Heart left ventricle (tissue), 13 donors: Measurements from ENCODE around the gene CYP19A1.

ENCODE experiments used
- CTCF ChIP-seq, 12 donors: fragments of 200-600 bp; sonication (generic) in 4 of 12; IDR thresholded peaks; one replicate each; pipeline versions ENCODE4 v1.5.0 to v1.8.0; 2018 to 2022; ENCODE audit warnings: antibody characterized with exemption in 12 of 12, mild to moderate bottlenecking in 5 of 12
- POLR2A ChIP-seq, 2 donors: fragments of 450-650 bp; IDR thresholded peaks; one replicate each; pipeline ENCODE4 v1.6.1; 2017; ENCODE audit warnings: antibody characterized with exemption in 2 of 2, mild to moderate bottlenecking in 2 of 2, moderate library complexity in 2 of 2
- donor health status: ischemic (EF 13 %, LVEDD 7.1; RV severe dilation, severe dysfunction).
- donor health status: DM: no; HTN: yes; CAD: no.
- donor health status: DM: no; HTN: no; CAD: no.
- donor health status: ischemic (EF 25% LVEDD 6.9; RV normal size, moderate dysfunction).
- donor health status: ischemic (EF 25% LVEDD 5.7; RV mildly dilated, moderate dysfunction).
- donor health status: ischemic (EF 35%, LVEDD 5.7; RV mildly dilated, moderate dysfunction).
- donor health status: nonischemic (EF 11% LVEDD 7.7; RV severe dilation, severe dysfunction).
- donor health status: DM: yes; HTN: yes; CAD: no.
- donor health status: PGD.
- donor health status: ischemic (EF 29% LVEDD 5.4; RV normal size, mild dysfunction).
- donor health status: nonischemic (EF 23%, LVEDD 6.1; RV moderate dilation, normal function).

- TF ChIP-seq CTCF (IDR thresholded peaks at IDR 0.05) (no peak), POLR2A (IDR thresholded peaks at IDR 0.05) (no peak)
Observed at GRCh38 chr15:51223771-51224229, 114.6 kb downstream of the CYP19A1 start.
